ENCODE results near the gene FCER2.

Gene FCER2

GRCh38 chr19:7744871-7745650 is 43.1 kb upstream of the FCER2 start:
- TF ChIP-seq, protein P1, sequence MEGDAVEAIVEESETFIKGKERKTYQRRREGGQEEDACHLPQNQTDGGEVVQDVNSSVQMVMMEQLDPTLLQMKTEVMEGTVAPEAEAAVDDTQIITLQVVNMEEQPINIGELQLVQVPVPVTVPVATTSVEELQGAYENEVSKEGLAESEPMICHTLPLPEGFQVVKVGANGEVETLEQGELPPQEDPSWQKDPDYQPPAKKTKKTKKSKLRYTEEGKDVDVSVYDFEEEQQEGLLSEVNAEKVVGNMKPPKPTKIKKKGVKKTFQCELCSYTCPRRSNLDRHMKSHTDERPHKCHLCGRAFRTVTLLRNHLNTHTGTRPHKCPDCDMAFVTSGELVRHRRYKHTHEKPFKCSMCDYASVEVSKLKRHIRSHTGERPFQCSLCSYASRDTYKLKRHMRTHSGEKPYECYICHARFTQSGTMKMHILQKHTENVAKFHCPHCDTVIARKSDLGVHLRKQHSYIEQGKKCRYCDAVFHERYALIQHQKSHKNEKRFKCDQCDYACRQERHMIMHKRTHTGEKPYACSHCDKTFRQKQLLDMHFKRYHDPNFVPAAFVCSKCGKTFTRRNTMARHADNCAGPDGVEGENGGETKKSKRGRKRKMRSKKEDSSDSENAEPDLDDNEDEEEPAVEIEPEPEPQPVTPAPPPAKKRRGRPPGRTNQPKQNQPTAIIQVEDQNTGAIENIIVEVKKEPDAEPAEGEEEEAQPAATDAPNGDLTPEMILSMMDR (IDR thresholded peaks at IDR 0.05; ENCODE audit: unreplicated experiment in 3 of 3): no peak
- Mint-ChIP-seq H3K9me3 (peaks cover 5% of the 10 kb centered on the region), H3K4me1 (peaks cover 6% of the 10 kb centered on the region), H3K4me3 (no peak overlapping the region), H3K27me3 (ENCODE audit: low read depth) (peaks cover 52% of the 10 kb centered on the region), H3K27ac (no peak overlapping the region), H3K36me3 (ENCODE audit: low read depth) (no peaks in the 10 kb centered on the region)

GRCh38 chr19:7744199-7744786 is 42.4 kb upstream of the FCER2 start:
- TF ChIP-seq, protein P1 (IDR thresholded peaks at IDR 0.05; ENCODE audit: unreplicated experiment in 3 of 3): no peak
- Mint-ChIP-seq H3K4me1 (peaks cover 6% of the 10 kb centered on the region), H3K9me3 (peaks cover 5% of the 10 kb centered on the region), H3K36me3 (ENCODE audit: low read depth) (no peaks in the 10 kb centered on the region), H3K4me3 (no peak overlapping the region), H3K27me3 (ENCODE audit: low read depth) (peaks cover 59% of the 10 kb centered on the region), H3K27ac (no peak overlapping the region)

DNA sequence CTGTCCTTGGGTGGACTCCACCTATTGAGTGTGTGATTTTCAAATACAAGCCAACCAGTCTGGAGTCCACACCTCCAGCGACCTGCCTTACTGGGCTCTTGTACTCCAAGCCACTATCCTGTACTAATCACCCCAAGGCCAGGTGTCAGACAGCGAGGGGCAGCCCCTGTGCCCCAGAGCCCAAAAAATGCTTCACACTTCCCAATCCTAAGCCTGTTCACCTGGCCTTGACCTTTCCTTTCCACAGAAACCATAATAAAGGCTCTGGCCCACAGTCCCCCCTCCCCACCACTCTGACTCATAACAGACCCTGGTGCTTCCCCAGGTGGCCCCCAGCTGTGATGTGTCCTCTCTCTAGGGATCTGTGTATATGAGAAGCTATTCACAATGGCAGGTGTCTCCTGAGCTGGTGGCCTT is 41.5 kb upstream of the FCER2 start:
- Mint-ChIP-seq H3K36me3 (ENCODE audit: low read depth) (no peaks in the 10 kb centered on the region), H3K27me3 (ENCODE audit: low read depth) (peaks cover 62% of the 10 kb centered on the region), H3K4me1 (peaks cover 6% of the 10 kb centered on the region), H3K9me3 (peaks cover 5% of the 10 kb centered on the region), H3K4me3 (no peak overlapping the region), H3K27ac (no peak overlapping the region)
- TF ChIP-seq, protein P1 (IDR thresholded peaks at IDR 0.05; ENCODE audit: unreplicated experiment in 3 of 3): no peak

- Mint-ChIP-seq H3K4me3 (no peak overlapping the region), H3K27ac (no peak overlapping the region), H3K36me3 (ENCODE audit: low read depth) (no peaks in the 10 kb centered on the region), H3K9me3 (peaks cover 1% of the 10 kb centered on the region), H3K4me1 (peaks cover 6% of the 10 kb centered on the region), H3K27me3 (ENCODE audit: low read depth) (peaks cover 60% of the 10 kb centered on the region)
- TF ChIP-seq, protein P1 (IDR thresholded peaks at IDR 0.05; ENCODE audit: unreplicated experiment in 3 of 3): no peak
Measured at GRCh38 chr19:7742991-7743390, 41.1 kb upstream of the FCER2 start.

GRCh38 chr19:7742575-7742974 is 40.6 kb upstream of the FCER2 start:
- Mint-ChIP-seq H3K36me3 (ENCODE audit: low read depth) (no peaks in the 10 kb centered on the region), H3K9me3 (no peaks in the 10 kb centered on the region), H3K4me3 (no peak overlapping the region), H3K4me1 (peaks cover 4% of the 10 kb centered on the region), H3K27me3 (ENCODE audit: low read depth) (peaks cover 59% of the 10 kb centered on the region), H3K27ac (no peak overlapping the region)
- TF ChIP-seq, protein P1 (IDR thresholded peaks at IDR 0.05; ENCODE audit: unreplicated experiment in 3 of 3): no peak

GRCh38 chr19:7740682-7741054 is 38.7 kb upstream of the FCER2 start:
- TF ChIP-seq, protein P1 (IDR thresholded peaks at IDR 0.05; ENCODE audit: unreplicated experiment in 3 of 3): no peak
- no peaks in the 10 kb centered on the region for H3K9me3 Mint-ChIP-seq
- no peaks in the 10 kb centered on the region for H3K36me3 Mint-ChIP-seq (ENCODE audit: low read depth)
- no peak overlapping the region for H3K4me3 Mint-ChIP-seq
- H3K27me3 Mint-ChIP-seq (ENCODE audit: low read depth): peaks cover 71% of the 10 kb centered on the region
- H3K27ac Mint-ChIP-seq: no peak overlapping the region
- H3K4me1 Mint-ChIP-seq: no peaks in the 10 kb centered on the region
